ENCODE measurements around the gene TOB1. TPM values are rescaled to one million over a fixed set of nuclear protein-coding genes. Genes with fewer than 3 reads are reported as not detected.

The TOB1 gene
- total and polyA plus RNA-seq, 3 donors from 2014 or later, result 18.4 to 42.8 (median 26.1) TPM

DNA sequence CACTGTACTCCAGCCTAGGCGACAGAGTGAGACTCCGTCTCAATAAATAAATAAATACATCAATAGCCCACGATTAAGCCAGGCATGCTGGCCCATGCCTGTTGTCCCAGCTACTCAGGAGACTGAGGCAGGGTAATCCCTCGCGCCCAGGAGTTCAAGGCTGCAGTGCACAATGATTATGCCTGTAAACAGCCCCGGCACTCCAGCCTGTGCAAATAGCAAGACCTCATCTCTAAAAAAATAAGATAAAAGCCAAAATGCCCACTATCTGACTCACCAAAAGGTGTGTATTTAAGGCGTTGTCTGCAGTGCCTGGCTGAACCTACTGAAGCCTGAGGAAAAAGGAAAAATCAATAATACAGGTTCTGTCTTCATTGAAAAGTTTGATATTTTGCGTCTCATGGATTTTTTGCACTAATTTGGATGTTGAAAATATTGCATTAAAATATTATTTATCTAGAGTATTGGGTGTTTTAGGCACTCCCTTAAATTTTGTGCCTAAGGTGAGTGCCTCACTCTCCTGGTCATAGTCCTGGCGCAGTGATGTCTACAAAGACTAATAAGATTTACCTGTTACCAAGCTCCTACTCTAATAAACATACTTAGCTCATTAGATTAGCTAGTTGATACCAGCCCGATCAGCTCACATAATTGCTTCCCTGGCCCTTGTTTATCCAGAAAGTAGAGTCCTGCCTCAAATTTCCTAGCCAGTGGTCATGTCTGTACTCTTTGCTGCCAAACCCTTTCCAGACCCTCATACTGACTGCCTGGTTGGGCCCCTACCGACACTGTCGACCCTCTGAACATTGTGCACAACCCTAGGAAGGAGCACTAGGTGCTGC, 24.7 kb upstream of the TOB1 start:
- no peak for DNase-seq
- Histone ChIP-seq H3K4me3 (no peak overlapping the region), H3K9me3 (no peaks in the 10 kb centered on the region), H3K4me1 (no peaks in the 10 kb centered on the region), H3K36me3 (ENCODE audit: low read depth, missing control alignments) (no peaks in the 10 kb centered on the region), H3K27me3 (no peaks in the 10 kb centered on the region), H3K27ac (no peak overlapping the region)
- 81 to 87% methylated on average over 12 of the region's 12 CpGs for WGBS, 2 donors
- TF ChIP-seq CTCF (IDR thresholded peaks at IDR 0.05), result no peak
- TF ChIP-seq POLR2A (IDR thresholded peaks at IDR 0.05), result no peak
- intact Hi-C loops (cut with DNase I; ENCODE audit: low total_unique reads), result no loop called here

GRCh38 chr17:50889528-50890118, 23.5 kb upstream of the TOB1 start:
- H3K9me3 ChIP-seq, result no peaks in the 10 kb centered on the region
- DNase-seq, result no peak
- no peaks in the 10 kb centered on the region for H3K4me1 ChIP-seq
- no peak for TF ChIP-seq CTCF (IDR thresholded peaks at IDR 0.05)
- no peak for TF ChIP-seq POLR2A (IDR thresholded peaks at IDR 0.05)
- no peaks in the 10 kb centered on the region for H3K27me3 ChIP-seq
- H3K27ac ChIP-seq, result no peak overlapping the region
- intact Hi-C loops (cut with DNase I; ENCODE audit: low total_unique reads), result no loop called here
- no peaks in the 10 kb centered on the region for H3K36me3 ChIP-seq (ENCODE audit: low read depth, missing control alignments)
- no peak overlapping the region for H3K4me3 ChIP-seq
- 92 to 94% methylated on average over 3 of the region's 3 CpGs for WGBS, 2 donors

DNA sequence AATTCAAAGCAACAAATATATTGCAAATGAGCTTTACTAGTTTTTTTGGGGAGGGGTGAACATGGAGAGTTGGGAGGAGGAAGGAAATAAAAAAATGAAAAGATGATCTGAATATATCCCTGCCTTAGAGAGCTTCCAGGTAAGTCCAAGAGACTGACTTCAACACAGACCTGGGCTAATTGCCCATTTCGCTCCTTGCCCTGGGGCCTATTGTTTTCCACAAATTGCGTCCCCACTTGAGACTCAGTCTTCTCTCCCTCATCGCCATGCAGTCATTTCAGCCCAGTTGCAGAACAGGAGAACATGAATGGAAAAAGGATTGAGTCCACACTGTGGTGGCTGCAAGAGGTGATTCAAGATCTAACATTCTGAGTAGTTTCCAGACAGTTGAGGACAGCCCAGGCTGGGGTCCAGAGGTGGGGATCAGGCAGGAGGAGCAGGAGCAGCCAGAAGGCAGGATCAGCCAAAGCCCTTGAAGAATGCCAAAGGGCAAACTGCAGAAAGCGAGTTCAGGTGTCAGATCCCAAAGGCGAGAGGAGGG, 21.6 kb upstream of the TOB1 start:
- 93 to 97% methylated on average over 5 of the region's 5 CpGs for WGBS, 2 donors
- no peak overlapping the region for H3K27ac ChIP-seq
- H3K36me3 ChIP-seq (ENCODE audit: low read depth, missing control alignments), result no peaks in the 10 kb centered on the region
- intact Hi-C loops (cut with DNase I; ENCODE audit: low total_unique reads), result no loop called here
- no peaks in the 10 kb centered on the region for H3K4me1 ChIP-seq
- no peak for DNase-seq
- no peak overlapping the region for H3K4me3 ChIP-seq
- TF ChIP-seq CTCF (IDR thresholded peaks at IDR 0.05), result no peak
- TF ChIP-seq POLR2A (IDR thresholded peaks at IDR 0.05), result no peak
- H3K9me3 ChIP-seq, result no peaks in the 10 kb centered on the region
- no peaks in the 10 kb centered on the region for H3K27me3 ChIP-seq

DNA sequence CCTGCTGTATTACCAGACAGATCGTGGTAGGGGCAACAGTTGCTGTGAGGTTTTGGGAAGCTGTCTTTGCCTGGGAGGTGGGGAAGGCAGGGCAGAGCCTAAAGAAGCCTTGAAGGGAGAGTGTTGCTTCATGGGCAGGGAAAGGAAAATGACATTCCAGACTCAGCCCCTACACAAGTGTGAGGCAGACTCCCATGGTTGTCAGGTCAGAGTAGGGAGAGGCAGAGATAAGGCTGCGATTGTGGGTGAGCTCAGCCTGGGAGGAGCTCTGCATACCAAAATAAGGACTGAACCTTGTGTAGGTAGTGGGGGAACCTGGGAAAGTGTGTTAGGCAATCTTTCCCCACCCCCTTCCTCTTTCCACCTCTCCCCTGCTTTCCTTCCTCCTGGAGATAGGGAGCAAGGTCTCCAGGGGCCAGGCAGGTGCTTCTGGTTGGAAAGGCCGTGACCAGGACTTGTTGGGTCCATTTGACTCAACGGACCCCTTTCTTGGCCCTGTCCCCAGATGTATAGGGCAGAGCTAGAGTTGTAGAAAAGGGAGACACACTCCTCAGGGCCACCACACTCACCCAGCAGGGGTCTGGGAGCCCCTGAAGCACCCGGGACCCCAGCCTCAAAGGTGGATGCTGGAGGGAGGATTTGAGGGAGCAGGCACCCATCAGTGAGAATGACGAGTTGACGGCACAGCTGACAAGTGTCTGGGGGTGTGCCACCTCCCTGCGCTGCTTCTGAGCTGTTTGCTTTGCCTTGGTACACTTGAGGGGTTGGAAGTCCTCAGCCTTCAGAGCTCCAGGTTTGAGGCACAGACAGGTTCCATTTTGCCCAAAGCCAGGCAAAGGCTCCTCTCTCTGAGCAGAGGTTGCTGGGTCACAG, 18.5 kb upstream of the TOB1 start:
- no peak overlapping the region for H3K27ac ChIP-seq
- no peak overlapping the region for H3K4me3 ChIP-seq
- H3K27me3 ChIP-seq, result no peaks in the 10 kb centered on the region
- no peak for DNase-seq
- H3K4me1 ChIP-seq, result no peaks in the 10 kb centered on the region
- no peaks in the 10 kb centered on the region for H3K36me3 ChIP-seq (ENCODE audit: low read depth, missing control alignments)
- WGBS, 2 donors, result 76 to 81% methylated on average over 5 to 8 of the region's 8 CpGs
- intact Hi-C loops (cut with DNase I; ENCODE audit: low total_unique reads), result no loop called here
- H3K9me3 ChIP-seq, result no peaks in the 10 kb centered on the region
- no peak for TF ChIP-seq CTCF (IDR thresholded peaks at IDR 0.05)
- TF ChIP-seq POLR2A (IDR thresholded peaks at IDR 0.05), result no peak
